Panc1 (cell line): ENCODE data around the gene DCAF17. TPM values are rescaled to one million over a fixed set of nuclear protein-coding genes. Genes with fewer than 3 reads are reported as not detected.

Experiments
- ATAC-seq: fragments of 200-7000 bp; cut with Tn5 transposase; 2 replicates; pipeline ENCODE4 v1.9.1; 2020; ENCODE audit warnings: mild to moderate bottlenecking, moderate library complexity
- BruUV-seq: library from RNA; stranded (reverse); fragments of 400-500 nt; replicated peaks from 2 replicates; lab custom pipeline; 2021; lab: Mats Ljungman, UMichigan
- CTCF ChIA-PET: fragments of 300-600 bp; sonication (Branson Sonifier 250); formaldehyde crosslinking; loops from one replicate; lab custom pipeline; 2022; ENCODE audit warnings: antibody characterized with exemption; lab: Charles Lee
- POLR2A ChIA-PET: fragments of 300-600 bp; sonication (Branson Sonifier 250); formaldehyde crosslinking; loops from one replicate; lab custom pipeline; 2022; ENCODE audit warnings: antibody characterized with exemption; lab: Charles Lee
- DNase-seq: peaks from one replicate; pipeline ENCODE4 v3.0.0-alpha.2; 2010; ENCODE audit warnings: low read depth, low spot score
- H3K27ac ChIP-seq: 2 replicates; pipeline ENCODE4 v1.5.1; 2011; ENCODE audit warnings: mild to moderate bottlenecking, low read length, inconsistent platforms
- H3K27me3 ChIP-seq: fragments of 200-500 bp; sonication (Bioruptor generic); 2 replicates; pipeline ENCODE4 v1.6.0; 2014; ENCODE audit warnings: low read length, inconsistent platforms; ENCODE audit not compliant: control insufficient read depth, insufficient read depth
- H3K36me3 ChIP-seq: fragments of 200-500 bp; sonication (Bioruptor generic); 2 replicates; pipeline ENCODE4 v1.5.1; 2014; ENCODE audit warnings: inconsistent platforms, mild to moderate bottlenecking, low read length, moderate library complexity; ENCODE audit not compliant: control insufficient read depth, insufficient read depth
- H3K4me1 ChIP-seq: 2 replicates; pipeline ENCODE4 v1.5.1; 2011; ENCODE audit warnings: inconsistent platforms, mild to moderate bottlenecking, low read length, moderate library complexity; ENCODE audit not compliant: control insufficient read depth, insufficient read depth
- H3K4me3 ChIP-seq, 2 experiments: 2 replicates each; pipeline ENCODE4 v1.5.1; 2011 to 2012; ENCODE audit warnings: low read depth in 2 of 2, low read length in 2 of 2, mild to moderate bottlenecking in 2 of 2, inconsistent platforms in 1 of 2, moderate library complexity in 1 of 2
- H3K9me3 ChIP-seq: fragments of 200-500 bp; sonication (Bioruptor generic); 2 replicates; pipeline ENCODE4 v1.5.1; 2014; ENCODE audit warnings: low read depth, mild to moderate bottlenecking, inconsistent platforms, low read length, moderate library complexity; ENCODE audit not compliant: control insufficient read depth, insufficient read depth
- CTCF ChIP-seq: fragments of 450-650 bp; IDR thresholded peaks from 2 replicates; pipeline ENCODE4 v1.5.1; 2017; ENCODE audit warnings: mild to moderate bottlenecking
- POLR2AphosphoS5 ChIP-seq: IDR thresholded peaks from 2 replicates; pipeline ENCODE4 v1.6.1; 2012; ENCODE audit warnings: mild to moderate bottlenecking, low read depth, low read length, moderate library complexity
- REST ChIP-seq, 2 experiments: IDR thresholded peaks; 2 replicates each; pipeline ENCODE4 v1.6.1; 2011 to 2012; ENCODE audit warnings: low read depth in 2 of 2, control low read depth in 1 of 2, low read length in 1 of 2, mild to moderate bottlenecking in 1 of 2, moderate library complexity in 1 of 2; ENCODE audit not compliant: insufficient read depth in 1 of 2
- SIN3A ChIP-seq: IDR thresholded peaks from 2 replicates; pipeline ENCODE4 v1.6.1; 2012; ENCODE audit warnings: low read depth, mild to moderate bottlenecking, low read length, moderate library complexity, borderline replicate concordance; ENCODE audit not compliant: insufficient read depth
- TCF7L2 ChIP-seq: IDR thresholded peaks from 2 replicates; pipeline ENCODE4 v1.6.1; 2011; ENCODE audit warnings: mild to moderate bottlenecking, low read depth, low read length, inconsistent platforms
- in situ Hi-C: cut with HindIII; loops from 2 replicates; pipeline ENCODE4 v1.10.0; 2016; ENCODE audit warnings: low sequenced_read_pairs, low pct_unique_long_range_greater_than_20kb
- intact Hi-C: fragments of 100-400 bp; cut with micrococcal nuclease; formaldehyde crosslinking; loops from one replicate; pipeline ENCODE4 v1.10.0; 2022; ENCODE audit not compliant: unreplicated experiment
- total RNA-seq: library from RNA; stranded (reverse); gene quantifications from one replicate; pipeline ENCODE4 v1.2.1, GENCODE V29; 2021; ENCODE audit not compliant: unreplicated experiment

Gene DCAF17
- total RNA-seq, 1 experiment from 2014 or later, result 19.0 TPM

GRCh38 chr2:171487201-171487600, 53.2 kb downstream of the DCAF17 start:
- in situ Hi-C loops, result no loop called here

GRCh38 chr2:171487803-171488259, 53.8 kb downstream of the DCAF17 start:
- no peaks in the 10 kb centered on the region; the same call in 1 of the 2 replicates for H3K36me3 ChIP-seq
- in situ Hi-C loops (no loop called here), intact Hi-C loops (no loop called here)
- no peak for DNase-seq
- TF ChIP-seq POLR2AphosphoS5, result no peak
- no peak overlapping the region for H3K4me3 ChIP-seq
- no peaks in the 10 kb centered on the region for H3K27me3 ChIP-seq
- no peak overlapping the region for H3K27ac ChIP-seq
- no peaks in the 10 kb centered on the region for H3K4me1 ChIP-seq
- H3K9me3 ChIP-seq, result no peaks in the 10 kb centered on the region
- BruUV-seq, result no TSS peak
- ChIA-PET POLR2A (no interaction called here), CTCF (no interaction called here)
- ATAC-seq, result no peak

More at GRCh38 chr2:171487201-171487600, 53.2 kb downstream of the DCAF17 start:
- ChIA-PET POLR2A (no interaction called here), CTCF (no interaction called here)
- TF ChIP-seq POLR2AphosphoS5, result no peak
- no peak for TF ChIP-seq SIN3A
- no peak for TF ChIP-seq TCF7L2
- TF ChIP-seq CTCF, result no peak
- no peak for TF ChIP-seq REST (IDR thresholded peaks at IDR 0.05; ENCODE audit: insufficient read depth in 1 of 2, low read depth in 2 of 2, low read length in 1 of 2)
- no peak for ATAC-seq
- Histone ChIP-seq H3K27ac (no peak overlapping the region), H3K4me1 (no peaks in the 10 kb centered on the region), H3K27me3 (no peaks in the 10 kb centered on the region), H3K4me3 (no peak overlapping the region), H3K9me3 (no peaks in the 10 kb centered on the region), H3K36me3 (no peaks in the 10 kb centered on the region; the same call in 1 of the 2 replicates)
- DNase-seq, result no peak
- intact Hi-C loops, result no loop called here
- BruUV-seq, result no TSS peak

GRCh38 chr2:171490577-171490976, 56.6 kb downstream of the DCAF17 start:
- ATAC-seq (no peak), DNase-seq (no peak)
- Histone ChIP-seq H3K27me3 (no peaks in the 10 kb centered on the region), H3K4me1 (no peaks in the 10 kb centered on the region), H3K9me3 (no peaks in the 10 kb centered on the region), H3K4me3 (no peak overlapping the region), H3K27ac (no peak overlapping the region), H3K36me3 (no peaks in the 10 kb centered on the region)
- TF ChIP-seq SIN3A (no peak), REST (IDR thresholded peaks at IDR 0.05; ENCODE audit: insufficient read depth in 1 of 2, low read depth in 2 of 2, low read length in 1 of 2) (no peak), POLR2AphosphoS5 (no peak), CTCF (no peak), TCF7L2 (no peak)
- in situ Hi-C loops, result no loop called here
- ChIA-PET CTCF (no interaction called here), POLR2A (no interaction called here)
- intact Hi-C loops, result no loop called here
- BruUV-seq, result no TSS peak
